Neural crest cell (in vitro differentiated cells): Measurements from ENCODE around the gene FLAD1. TPM values are rescaled to one million over a fixed set of nuclear protein-coding genes. Genes with fewer than 3 reads are reported as not detected.
A peak's percentile ranks its signal among the peaks of the same experiment; 100 is the strongest.

Experiments used
- DNase-seq: peaks from one replicate; pipeline ENCODE4 v3.0.0; 2021; ENCODE audit warnings: low read depth, mixed read lengths, low spot score
- H3K27ac Mint-ChIP-seq: one replicate; pipeline ENCODE4 v1.8.0; 2021; ENCODE audit warnings: mild to moderate bottlenecking, mixed read lengths; ENCODE audit not compliant: unreplicated experiment
- H3K27me3 Mint-ChIP-seq: 2 replicates; pipeline ENCODE4 v1.8.0; 2021; ENCODE audit warnings: low read depth, mild to moderate bottlenecking, mixed read lengths
- H3K36me3 Mint-ChIP-seq: 2 replicates; pipeline ENCODE4 v1.8.0; 2021; ENCODE audit warnings: low read depth, mild to moderate bottlenecking, mixed read lengths
- H3K4me1 Mint-ChIP-seq: 2 replicates; pipeline ENCODE4 v1.8.0; 2021; ENCODE audit warnings: mixed read lengths
- H3K4me3 Mint-ChIP-seq: one replicate; pipeline ENCODE4 v1.8.0; 2021; ENCODE audit warnings: mild to moderate bottlenecking, mixed read lengths
- H3K9me3 Mint-ChIP-seq: 2 replicates; pipeline ENCODE4 v1.8.0; 2021; ENCODE audit warnings: mixed read lengths
- total RNA-seq: library from RNA; stranded (reverse); gene quantifications from 2 replicates; pipeline ENCODE4 v1.2.1, GENCODE V29; 2021
- TF ChIP-seq, protein P1 (sequence below): fragments of 200-600 bp; sonication (generic); conservative IDR thresholded peaks from 2 replicates; pipeline ENCODE4 v1.5.0; 2021; ENCODE audit warnings: antibody characterized with exemption, mild to moderate bottlenecking

Gene FLAD1
- total RNA-seq, 1 donor from 2014 or later = 76.3 TPM

DNA sequence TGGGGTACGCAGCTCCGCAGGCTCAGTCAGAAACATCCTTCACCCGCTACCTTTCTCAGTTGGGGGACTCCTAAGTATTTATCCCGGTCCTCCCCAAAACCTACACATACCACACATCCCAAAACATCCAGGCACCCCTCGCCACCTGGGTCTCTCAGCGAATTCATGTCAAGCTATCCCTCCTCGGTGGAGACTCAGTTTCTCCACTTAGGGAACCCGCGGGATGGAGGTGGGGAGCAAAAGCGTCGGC lies 18.2 kb downstream of the FLAD1 start:
- H3K36me3 Mint-ChIP-seq = no peaks in the 10 kb centered on the region
- H3K9me3 Mint-ChIP-seq = no peaks in the 10 kb centered on the region
- TF ChIP-seq, protein P1, sequence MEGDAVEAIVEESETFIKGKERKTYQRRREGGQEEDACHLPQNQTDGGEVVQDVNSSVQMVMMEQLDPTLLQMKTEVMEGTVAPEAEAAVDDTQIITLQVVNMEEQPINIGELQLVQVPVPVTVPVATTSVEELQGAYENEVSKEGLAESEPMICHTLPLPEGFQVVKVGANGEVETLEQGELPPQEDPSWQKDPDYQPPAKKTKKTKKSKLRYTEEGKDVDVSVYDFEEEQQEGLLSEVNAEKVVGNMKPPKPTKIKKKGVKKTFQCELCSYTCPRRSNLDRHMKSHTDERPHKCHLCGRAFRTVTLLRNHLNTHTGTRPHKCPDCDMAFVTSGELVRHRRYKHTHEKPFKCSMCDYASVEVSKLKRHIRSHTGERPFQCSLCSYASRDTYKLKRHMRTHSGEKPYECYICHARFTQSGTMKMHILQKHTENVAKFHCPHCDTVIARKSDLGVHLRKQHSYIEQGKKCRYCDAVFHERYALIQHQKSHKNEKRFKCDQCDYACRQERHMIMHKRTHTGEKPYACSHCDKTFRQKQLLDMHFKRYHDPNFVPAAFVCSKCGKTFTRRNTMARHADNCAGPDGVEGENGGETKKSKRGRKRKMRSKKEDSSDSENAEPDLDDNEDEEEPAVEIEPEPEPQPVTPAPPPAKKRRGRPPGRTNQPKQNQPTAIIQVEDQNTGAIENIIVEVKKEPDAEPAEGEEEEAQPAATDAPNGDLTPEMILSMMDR = no peak
- peak overlapping the region; percentile 84 for H3K4me3 Mint-ChIP-seq
- no peaks in the 10 kb centered on the region for H3K27me3 Mint-ChIP-seq
- H3K27ac Mint-ChIP-seq = no peak overlapping the region
- no peak for DNase-seq
- peaks cover 31% of the 10 kb centered on the region for H3K4me1 Mint-ChIP-seq

DNA sequence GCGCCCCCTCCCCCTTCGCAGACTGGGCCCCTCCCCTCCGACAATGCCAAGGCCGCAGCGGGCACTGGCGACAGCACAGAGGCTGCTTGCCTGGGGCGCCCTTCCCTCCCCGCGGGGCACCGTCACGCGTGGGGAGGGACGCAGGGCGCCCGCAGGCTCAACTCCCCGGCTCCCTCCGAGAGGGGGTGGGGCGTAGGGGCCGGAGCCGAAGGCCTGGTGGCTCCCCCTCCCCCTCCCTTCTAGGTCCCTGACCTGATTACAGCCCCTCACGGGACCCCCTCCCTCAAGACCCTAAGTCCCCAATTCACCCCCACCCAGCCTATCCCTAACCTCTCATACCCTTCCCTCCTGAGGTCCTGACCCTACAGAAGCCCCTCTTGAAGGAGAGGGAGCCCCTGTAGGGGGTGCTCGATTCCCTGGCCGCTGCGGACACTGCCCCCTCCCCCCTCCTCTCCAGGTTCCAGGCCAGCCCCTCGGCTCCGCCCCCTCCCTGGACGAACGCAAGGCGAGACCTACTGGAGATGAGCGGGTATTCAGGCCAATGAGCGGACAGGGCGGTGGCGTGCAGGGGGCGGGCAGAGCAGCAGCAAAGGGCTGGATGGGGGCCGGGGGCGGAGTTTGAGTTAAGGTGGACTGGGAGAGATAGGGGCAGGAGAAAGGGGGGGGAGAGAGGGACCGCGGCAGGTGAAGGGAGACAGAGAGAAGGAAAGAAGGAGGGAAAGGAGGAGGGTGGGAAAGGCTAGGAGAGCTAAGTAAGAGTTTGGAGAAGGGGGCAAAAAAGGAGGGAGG lies 18.7 kb downstream of the FLAD1 start:
- Mint-ChIP-seq H3K27me3 (no peaks in the 10 kb centered on the region), H3K4me1 (peaks cover 35% of the 10 kb centered on the region), H3K27ac (no peak overlapping the region), H3K9me3 (no peaks in the 10 kb centered on the region), H3K4me3 (peak overlapping the region; percentile 89), H3K36me3 (no peaks in the 10 kb centered on the region)
- peak; percentile 98 for DNase-seq
- TF ChIP-seq, protein P1 = peak; percentile 52

DNA sequence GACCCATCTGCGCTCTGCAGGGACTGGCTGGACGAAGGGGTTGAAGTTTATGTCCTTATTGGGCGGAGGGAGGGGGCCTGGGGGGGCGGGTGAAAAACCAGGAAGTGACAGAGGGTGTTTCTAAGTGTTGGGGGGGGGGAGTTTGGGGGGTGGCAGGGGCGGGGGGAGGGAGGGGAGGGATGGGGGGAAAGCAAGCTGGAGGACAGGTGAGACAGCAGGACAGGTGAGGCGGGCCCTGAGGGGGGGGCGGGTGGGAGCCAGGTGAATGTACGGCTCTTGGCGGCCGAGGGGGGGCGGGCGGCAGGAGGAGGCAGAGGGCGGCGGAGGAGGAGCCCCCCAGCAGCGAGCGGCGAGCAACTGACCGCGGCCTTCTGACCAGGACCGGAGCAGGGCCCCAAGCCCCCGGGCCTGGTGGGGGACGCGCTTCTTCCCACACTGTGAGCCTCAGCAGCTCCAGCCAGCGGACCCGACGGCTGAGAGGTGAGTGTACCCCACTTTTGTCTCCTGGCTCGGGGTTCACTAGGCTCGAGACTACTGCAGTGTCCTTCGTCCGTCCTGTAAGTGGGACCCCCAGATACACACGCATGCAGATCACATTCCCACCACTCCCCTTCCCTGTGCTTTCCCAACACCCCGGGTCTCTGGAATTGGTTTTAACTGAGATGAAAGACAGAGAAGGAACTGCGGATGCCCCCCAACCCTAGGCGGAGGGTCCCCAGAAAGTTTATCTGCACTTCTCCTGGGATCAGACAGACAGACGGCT lies 19.5 kb downstream of the FLAD1 start, which contains the start of gene ZBTB7B:
Gene ZBTB7B (plus strand): TSS at position 339 of the 763 bp plus-strand sequence. CDS start 11,859 bp downstream, outside the sequence.
- Mint-ChIP-seq H3K36me3 (no peaks in the 10 kb centered on the region), H3K9me3 (no peaks in the 10 kb centered on the region), H3K4me1 (peaks cover 36% of the 10 kb centered on the region), H3K27ac (peak within 1 kb of the TSS; percentile 50), H3K4me3 (peak within 1 kb of the TSS; percentile 93), H3K27me3 (no peaks in the 10 kb centered on the region)
- DNase-seq = no peak
- TF ChIP-seq, protein P1 = no peak

DNA sequence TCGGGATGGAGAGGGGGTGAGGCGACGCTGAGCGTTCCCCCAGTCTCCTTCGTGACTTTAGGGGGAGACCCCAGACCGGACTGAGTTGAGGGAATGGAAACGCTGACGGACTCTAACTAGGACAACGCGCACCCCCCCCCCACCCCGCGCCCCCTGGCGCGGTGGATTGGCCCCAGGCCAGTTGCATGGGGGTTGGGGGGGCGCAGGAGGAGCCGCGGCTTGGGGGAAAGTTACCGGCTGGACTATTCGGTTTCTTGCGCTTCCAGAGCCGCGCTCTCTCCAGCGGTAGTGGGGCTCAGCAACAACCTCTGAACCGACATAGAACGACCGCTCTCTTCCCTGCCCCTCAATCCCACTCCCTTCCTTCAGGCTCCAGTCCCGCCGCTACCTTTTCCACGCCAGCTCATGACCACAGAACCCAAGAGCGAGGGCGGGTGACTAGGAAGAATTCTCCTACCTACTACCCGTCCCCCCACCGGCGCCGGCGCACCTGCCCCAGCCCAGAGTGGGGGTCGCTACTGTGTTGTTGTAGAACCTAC lies 20.2 kb downstream of the FLAD1 start:
- H3K36me3 Mint-ChIP-seq = no peaks in the 10 kb centered on the region
- H3K27me3 Mint-ChIP-seq = no peaks in the 10 kb centered on the region
- TF ChIP-seq, protein P1 = no peak
- no peaks in the 10 kb centered on the region for H3K9me3 Mint-ChIP-seq
- no peak for DNase-seq
- H3K27ac Mint-ChIP-seq = peak overlapping the region; percentile 50
- H3K4me1 Mint-ChIP-seq = peaks cover 36% of the 10 kb centered on the region
- H3K4me3 Mint-ChIP-seq = peak overlapping the region; percentile 93

DNA sequence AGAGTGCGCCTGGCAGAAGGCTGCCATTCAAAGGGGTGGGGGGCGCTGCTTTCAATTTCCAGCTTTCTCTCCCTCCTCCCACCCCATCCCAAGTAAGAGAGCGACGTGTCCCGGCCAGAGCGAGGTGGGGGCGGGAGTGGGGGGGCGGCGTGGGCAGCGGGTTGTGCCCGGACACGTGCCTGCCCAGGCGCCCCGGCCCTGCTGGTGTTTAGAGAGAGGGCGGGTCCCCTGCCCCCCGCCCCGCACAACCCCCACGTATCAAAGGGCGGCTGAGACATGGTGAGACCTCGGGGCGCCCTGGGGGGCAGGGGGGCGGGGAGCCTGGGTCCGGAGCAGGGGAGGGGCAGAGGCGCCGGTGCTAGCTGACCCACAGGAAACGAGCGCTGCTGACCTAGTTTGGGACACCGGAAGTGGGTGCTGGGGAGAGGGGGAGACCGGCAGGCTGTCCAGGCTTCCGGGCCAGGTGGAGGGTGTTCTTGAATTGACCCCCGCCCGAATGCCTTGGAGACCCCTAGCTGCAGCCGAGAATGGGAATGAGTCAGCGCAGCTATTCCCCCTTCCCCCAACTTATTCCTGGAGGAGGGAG lies 20.7 kb downstream of the FLAD1 start:
- no peak for DNase-seq
- H3K27me3 Mint-ChIP-seq = no peaks in the 10 kb centered on the region
- no peaks in the 10 kb centered on the region for H3K36me3 Mint-ChIP-seq
- peaks cover 35% of the 10 kb centered on the region for H3K4me1 Mint-ChIP-seq
- H3K9me3 Mint-ChIP-seq = no peaks in the 10 kb centered on the region
- peak overlapping the region; percentile 93 for H3K4me3 Mint-ChIP-seq
- H3K27ac Mint-ChIP-seq = peak overlapping the region; percentile 50
- TF ChIP-seq, protein P1 = no peak
